Gastrocnemius medialis (tissue), 4 donors: ENCODE data around the gene SPEN. TPM values are rescaled to one million over a fixed set of nuclear protein-coding genes. Genes with fewer than 3 reads are reported as not detected.

ENCODE experiments used
- ATAC-seq, 2 donors: fragments of 150-250 bp; one replicate each; pipeline ENCODE4 v1.9.1; 2016
- DNase-seq, 2 donors: peaks; one replicate each; pipeline ENCODE4 v3.0.0-alpha.2; 2019
- H3K27ac ChIP-seq, 4 donors: fragments of 200-600 bp; sonication (generic); 1 replicate in 1 of 4; 2 replicates in 3 of 4; pipeline ENCODE4 v1.5.1; 2016 to 2018; ENCODE audit warnings: mild to moderate bottlenecking in 2 of 4, moderate library complexity in 1 of 4
- H3K27me3 ChIP-seq, 3 donors: fragments of 200-600 bp; sonication (generic) in 2 of 3; 1 replicate in 1 of 3; 2 replicates in 2 of 3; pipeline versions ENCODE4 v1.5.1 to v1.6.0; 2016 to 2019; ENCODE audit warnings: mild to moderate bottlenecking in 1 of 3, moderate library complexity in 1 of 3
- H3K36me3 ChIP-seq, 2 donors: fragments of 200-600 bp; sonication (generic) in 1 of 2; one replicate each; pipeline ENCODE4 v1.5.1; 2017 to 2018
- H3K4me1 ChIP-seq, 2 donors: fragments of 200-600 bp; sonication (generic) in 1 of 2; one replicate each; pipeline ENCODE4 v1.5.1; 2016 to 2017; ENCODE audit warnings: mild to moderate bottlenecking in 2 of 2
- H3K4me3 ChIP-seq, 4 donors: fragments of 200-600 bp; sonication (generic) in 3 of 4; 1 replicate in 1 of 4; 2 replicates in 3 of 4; pipeline ENCODE4 v1.5.1; 2016 to 2019; ENCODE audit warnings: mild to moderate bottlenecking in 2 of 4
- H3K9me3 ChIP-seq, 3 donors: fragments of 200-600 bp; sonication (generic) in 2 of 3; 1 replicate in 1 of 3; 2 replicates in 2 of 3; pipeline ENCODE4 v1.5.1; 2016 to 2019
- POLR2A ChIP-seq, 2 donors: fragments of 450-650 bp; IDR thresholded peaks; one replicate each; pipeline ENCODE4 v1.6.1; 2017; ENCODE audit warnings: antibody characterized with exemption in 2 of 2, mild to moderate bottlenecking in 2 of 2, moderate library complexity in 2 of 2
- in situ Hi-C, 4 donors: fragments of 200-750 bp; cut with MboI; loops; one replicate each; pipeline versions ENCODE4 v1.15.0 to v1.8.0; 2017; ENCODE audit warnings: low sequenced_read_pairs in 4 of 4
- intact Hi-C: fragments of 100-400 bp; cut with DNase I; formaldehyde crosslinking; loops from one replicate; pipeline ENCODE4 v1.15.1; 2023; ENCODE audit warnings: low total_unique reads
- total RNA-seq, 4 donors: library from RNA; depleted of rRNA; stranded (reverse); fragments of >200 nt; gene quantifications; one replicate each; pipeline versions ENCODE4 v1.1.0 to v1.2.3, GENCODE V29; 2016
- TF ChIP-seq, protein P1 (sequence below), 5 experiments: fragments of 450-650 bp in 3 of 5; fragments of 200-600 bp in 2 of 5; sonication (generic) in 2 of 5; IDR thresholded peaks in 4 of 5; conservative IDR thresholded peaks in 1 of 5; 1 replicate in 4 of 5; 2 replicates in 1 of 5; pipeline ENCODE4 v1.5.1; 2016 to 2019; ENCODE audit warnings: antibody characterized with exemption in 5 of 5, mild to moderate bottlenecking in 3 of 5, moderate library complexity in 3 of 5

The SPEN gene
- total RNA-seq, 4 donors from 2014 or later: 21.7 to 55.5 (median 38.0) TPM

DNA sequence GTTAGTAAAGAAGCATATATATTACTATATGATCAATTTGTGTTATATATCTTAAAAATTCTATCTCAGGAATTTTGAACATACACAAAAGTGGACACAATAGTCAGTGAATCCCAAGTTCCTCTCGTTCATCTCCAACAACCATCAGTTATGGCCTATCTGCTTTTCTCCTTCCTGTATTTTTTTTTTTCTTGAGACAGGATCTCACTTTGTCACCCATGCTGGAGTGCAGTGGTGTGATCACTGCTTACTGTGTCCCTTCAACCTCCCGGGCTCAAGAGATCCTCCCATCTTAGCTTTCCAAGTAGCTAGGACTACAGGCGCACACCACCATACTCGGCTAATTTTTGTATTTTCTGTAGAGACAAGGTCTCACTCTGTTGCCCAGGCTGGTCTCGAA is 9.4 kb downstream of the SPEN start:
- intact Hi-C loops: no loop called here
- H3K27ac ChIP-seq: peak overlapping the region; percentile 14 to 69 (median 50)
- peaks cover 48 to 56% of the 10 kb centered on the region in 2 donors for H3K4me1 ChIP-seq

DNA sequence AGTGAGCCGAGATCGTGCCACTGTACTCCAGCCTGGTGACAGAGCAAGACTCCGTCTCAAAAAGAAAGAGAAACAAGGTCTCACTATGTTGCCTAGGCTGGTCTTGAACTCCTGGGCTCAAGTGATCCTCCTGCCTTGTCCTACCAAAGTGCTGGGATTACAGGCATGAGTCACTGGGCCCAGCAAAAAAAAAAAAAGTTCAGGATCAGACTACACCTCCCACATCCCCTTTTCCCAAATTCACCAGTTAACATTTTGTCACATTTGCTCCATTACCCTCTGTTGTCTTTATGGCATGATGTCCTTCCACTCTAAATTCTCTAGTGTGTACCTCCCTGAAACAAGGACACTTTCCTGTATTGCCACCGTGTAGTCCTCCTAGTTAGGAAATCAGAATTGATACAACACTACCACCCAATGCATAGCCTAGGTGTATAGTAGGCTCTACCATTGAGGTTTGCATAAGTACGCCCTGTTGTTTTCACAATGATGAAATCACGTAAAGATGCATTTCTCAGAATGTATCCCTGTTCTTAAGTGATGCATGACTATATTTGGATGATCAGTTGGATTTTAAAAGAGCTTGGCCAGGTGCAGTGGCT is 10.7 kb downstream of the SPEN start:
- Histone ChIP-seq H3K36me3 (no peaks in the 10 kb centered on the region), H3K9me3 (no peaks in the 10 kb centered on the region), H3K27me3 (no peaks in the 10 kb centered on the region), H3K27ac (peak overlapping the region; percentile 14 to 69 (median 50)), H3K4me3 (no peak overlapping the region), H3K4me1 (peaks cover 42 to 48% of the 10 kb centered on the region in 2 donors)
- intact Hi-C loops: no loop called here
- DNase-seq: no peak
- in situ Hi-C loops: no loop called here
- ATAC-seq: no peak
- no peak for TF ChIP-seq POLR2A (IDR thresholded peaks at IDR 0.05)
- TF ChIP-seq, protein P1, sequence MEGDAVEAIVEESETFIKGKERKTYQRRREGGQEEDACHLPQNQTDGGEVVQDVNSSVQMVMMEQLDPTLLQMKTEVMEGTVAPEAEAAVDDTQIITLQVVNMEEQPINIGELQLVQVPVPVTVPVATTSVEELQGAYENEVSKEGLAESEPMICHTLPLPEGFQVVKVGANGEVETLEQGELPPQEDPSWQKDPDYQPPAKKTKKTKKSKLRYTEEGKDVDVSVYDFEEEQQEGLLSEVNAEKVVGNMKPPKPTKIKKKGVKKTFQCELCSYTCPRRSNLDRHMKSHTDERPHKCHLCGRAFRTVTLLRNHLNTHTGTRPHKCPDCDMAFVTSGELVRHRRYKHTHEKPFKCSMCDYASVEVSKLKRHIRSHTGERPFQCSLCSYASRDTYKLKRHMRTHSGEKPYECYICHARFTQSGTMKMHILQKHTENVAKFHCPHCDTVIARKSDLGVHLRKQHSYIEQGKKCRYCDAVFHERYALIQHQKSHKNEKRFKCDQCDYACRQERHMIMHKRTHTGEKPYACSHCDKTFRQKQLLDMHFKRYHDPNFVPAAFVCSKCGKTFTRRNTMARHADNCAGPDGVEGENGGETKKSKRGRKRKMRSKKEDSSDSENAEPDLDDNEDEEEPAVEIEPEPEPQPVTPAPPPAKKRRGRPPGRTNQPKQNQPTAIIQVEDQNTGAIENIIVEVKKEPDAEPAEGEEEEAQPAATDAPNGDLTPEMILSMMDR (IDR thresholded peaks at IDR 0.05 in 4 of 5, conservative IDR thresholded peaks at IDR 0.05 in 1 of 5): no peak

More for the DNA sequence above, 9.4 kb downstream of the SPEN start:
- Histone ChIP-seq H3K4me3 (no peak overlapping the region), H3K27me3 (no peaks in the 10 kb centered on the region), H3K9me3 (no peaks in the 10 kb centered on the region), H3K36me3 (no peaks in the 10 kb centered on the region)
- DNase-seq (no peak), ATAC-seq (no peak)
- TF ChIP-seq POLR2A (IDR thresholded peaks at IDR 0.05): no peak
- TF ChIP-seq, protein P1 (IDR thresholded peaks at IDR 0.05 in 4 of 5, conservative IDR thresholded peaks at IDR 0.05 in 1 of 5): no peak
- in situ Hi-C loops: no loop called here

DNA sequence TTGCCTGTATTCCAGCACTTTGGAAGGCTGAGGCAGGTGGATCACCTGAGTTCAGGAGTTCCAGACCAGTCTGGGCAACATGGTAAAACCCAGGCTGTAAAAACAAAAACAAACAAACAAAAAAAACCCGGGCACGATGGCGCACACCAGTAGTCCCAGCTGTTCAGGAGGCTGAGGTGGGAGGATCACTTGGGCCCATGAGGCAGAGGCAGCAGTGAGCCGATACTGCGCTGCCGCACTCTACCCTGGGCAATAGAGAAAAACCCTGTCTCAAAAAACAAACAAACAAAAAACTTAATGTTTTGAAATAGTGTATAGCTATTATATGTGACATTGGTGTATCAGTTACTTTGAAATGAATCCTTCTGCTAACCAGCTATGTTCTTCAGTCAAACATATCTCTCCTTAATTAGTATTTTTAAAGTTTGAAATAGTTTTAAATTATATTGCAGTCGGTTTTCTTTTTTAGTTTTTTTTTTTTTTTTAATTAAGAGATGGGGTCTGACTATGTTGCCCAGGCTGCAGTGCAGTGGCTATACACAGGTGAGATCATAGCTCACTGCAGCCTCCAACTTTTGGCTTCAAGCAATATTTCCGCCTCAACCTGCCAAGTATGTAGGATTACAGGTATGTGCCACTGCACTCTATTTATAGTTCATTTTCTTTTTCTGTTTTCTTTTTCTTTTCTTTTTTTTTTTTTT is 11.3 kb downstream of the SPEN start:
- peaks cover 36 to 43% of the 10 kb centered on the region in 2 donors for H3K4me1 ChIP-seq
- in situ Hi-C loops (no loop called here), intact Hi-C loops (no loop called here)
- H3K9me3 ChIP-seq: no peaks in the 10 kb centered on the region
- H3K4me3 ChIP-seq: no peak overlapping the region
- peak overlapping the region in 2 of 4 donors; percentile 22 to 62 for H3K27ac ChIP-seq
- ATAC-seq (no peak), DNase-seq (no peak)
- H3K27me3 ChIP-seq: no peaks in the 10 kb centered on the region
- no peaks in the 10 kb centered on the region for H3K36me3 ChIP-seq
- TF ChIP-seq, protein P1 (IDR thresholded peaks at IDR 0.05 in 4 of 5, conservative IDR thresholded peaks at IDR 0.05 in 1 of 5): no peak
- no peak for TF ChIP-seq POLR2A (IDR thresholded peaks at IDR 0.05)

DNA sequence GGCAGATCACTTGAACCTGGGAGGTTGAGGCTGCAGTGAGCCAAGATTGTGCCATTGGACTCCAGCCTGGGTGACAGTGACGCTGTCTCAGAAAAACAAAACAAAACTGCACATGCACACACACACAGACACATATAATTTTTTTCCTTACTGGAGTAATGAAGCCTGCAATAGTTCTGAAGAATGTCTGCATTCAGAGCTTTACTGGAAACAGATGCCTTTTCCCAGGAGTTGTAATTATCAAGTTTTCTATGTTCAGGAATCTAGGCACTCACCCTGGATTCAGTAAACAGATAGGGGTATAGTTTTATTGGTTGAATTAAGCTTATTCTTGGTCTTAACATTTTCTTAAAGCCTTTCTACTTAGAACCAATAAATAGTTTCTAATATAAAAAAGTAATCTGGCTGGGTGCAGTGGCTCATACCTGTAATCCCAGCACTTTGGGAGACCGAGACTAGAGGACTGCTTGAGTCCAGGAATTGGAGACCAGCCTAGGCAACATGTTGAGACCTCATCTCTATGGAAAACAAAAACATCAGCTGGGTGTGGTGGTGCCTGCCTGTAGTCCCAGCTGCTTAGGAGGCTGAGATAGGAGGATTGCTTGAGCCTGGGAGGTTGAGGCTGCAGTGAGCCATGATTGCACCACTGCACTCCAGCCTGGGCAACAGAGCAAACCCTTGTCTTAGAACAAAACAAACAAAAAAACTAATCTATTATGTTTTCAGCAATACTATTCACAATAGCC is 15.8 kb downstream of the SPEN start:
- peak overlapping the region in 2 of 4 donors; percentile 32 to 36 for H3K27ac ChIP-seq
- intact Hi-C loops: no loop called here
- H3K27me3 ChIP-seq: no peaks in the 10 kb centered on the region
- no peaks in the 10 kb centered on the region for H3K9me3 ChIP-seq
- no peak for TF ChIP-seq POLR2A (IDR thresholded peaks at IDR 0.05)
- TF ChIP-seq, protein P1 (IDR thresholded peaks at IDR 0.05 in 4 of 5, conservative IDR thresholded peaks at IDR 0.05 in 1 of 5): no peak
- no peaks in the 10 kb centered on the region for H3K36me3 ChIP-seq
- peaks cover 26 to 32% of the 10 kb centered on the region in 2 donors for H3K4me1 ChIP-seq
- ATAC-seq (no peak), DNase-seq (no peak)
- H3K4me3 ChIP-seq: no peak overlapping the region
- in situ Hi-C loops: no loop called here
